Stimulated activated naive CD8-positive, alpha-beta T cell treated with anti-CD3 and anti-CD28 coated beads, Interleukin-15, amount 100 ng/mL, for 72 hours (primary cell): Measurements from ENCODE around the gene EFNB2.

ENCODE experiments used
- ATAC-seq: fragments of 150-1000 bp; cut with Tn5 transposase; 2 replicates; pipeline ENCODE4 v1.10.0; 2021; ENCODE audit warnings: mild to moderate bottlenecking, moderate library complexity
- DNase-seq, 2 donors: peaks; one replicate each; pipeline ENCODE4 v3.0.0; 2021 to 2022
- H3K27ac Mint-ChIP-seq, 2 donors: one replicate each; pipeline ENCODE4 v1.8.0; 2022; ENCODE audit warnings: mild to moderate bottlenecking in 2 of 2, mixed read lengths in 2 of 2, moderate library complexity in 2 of 2
- H3K27me3 Mint-ChIP-seq: one replicate; pipeline ENCODE4 v1.8.0; 2022; ENCODE audit warnings: mixed read lengths
- H3K4me1 Mint-ChIP-seq: one replicate; pipeline ENCODE4 v1.8.0; 2022; ENCODE audit warnings: mild to moderate bottlenecking, mixed read lengths
- H3K4me3 Mint-ChIP-seq, 2 donors: one replicate each; pipeline ENCODE4 v1.8.0; 2022; ENCODE audit warnings: mild to moderate bottlenecking in 2 of 2, mixed read lengths in 2 of 2, moderate library complexity in 1 of 2
- H3K9me3 Mint-ChIP-seq, 2 donors: one replicate each; pipeline ENCODE4 v1.8.0; 2022; ENCODE audit warnings: mixed read lengths in 2 of 2

The EFNB2 gene

DNA sequence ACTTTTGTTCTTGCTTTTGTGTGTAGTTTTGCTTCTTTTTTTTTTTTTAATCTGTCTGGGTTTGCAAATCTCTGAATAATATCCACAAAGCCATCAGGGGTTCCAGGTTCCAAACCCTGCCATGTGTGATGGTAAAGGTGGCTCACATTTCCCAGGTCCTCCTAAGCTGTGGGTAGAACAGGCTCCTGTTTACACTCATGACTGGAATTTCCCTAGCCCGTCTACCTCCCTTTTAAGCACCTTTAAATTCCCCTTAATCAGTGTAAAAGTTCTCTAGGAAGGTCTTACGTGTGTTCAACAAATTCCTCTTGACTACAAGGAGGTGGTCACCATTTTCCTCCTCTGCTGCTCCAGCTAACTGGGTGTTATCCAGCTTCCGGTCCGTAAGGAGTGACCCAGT, 62.8 kb downstream of the EFNB2 start:
- Mint-ChIP-seq H3K4me3 (no peak overlapping the region), H3K27ac (no peak overlapping the region), H3K27me3 (no peaks in the 10 kb centered on the region), H3K9me3 (no peaks in the 10 kb centered on the region), H3K4me1 (no peaks in the 10 kb centered on the region)
- no peak for ATAC-seq
- no peak for DNase-seq

DNA sequence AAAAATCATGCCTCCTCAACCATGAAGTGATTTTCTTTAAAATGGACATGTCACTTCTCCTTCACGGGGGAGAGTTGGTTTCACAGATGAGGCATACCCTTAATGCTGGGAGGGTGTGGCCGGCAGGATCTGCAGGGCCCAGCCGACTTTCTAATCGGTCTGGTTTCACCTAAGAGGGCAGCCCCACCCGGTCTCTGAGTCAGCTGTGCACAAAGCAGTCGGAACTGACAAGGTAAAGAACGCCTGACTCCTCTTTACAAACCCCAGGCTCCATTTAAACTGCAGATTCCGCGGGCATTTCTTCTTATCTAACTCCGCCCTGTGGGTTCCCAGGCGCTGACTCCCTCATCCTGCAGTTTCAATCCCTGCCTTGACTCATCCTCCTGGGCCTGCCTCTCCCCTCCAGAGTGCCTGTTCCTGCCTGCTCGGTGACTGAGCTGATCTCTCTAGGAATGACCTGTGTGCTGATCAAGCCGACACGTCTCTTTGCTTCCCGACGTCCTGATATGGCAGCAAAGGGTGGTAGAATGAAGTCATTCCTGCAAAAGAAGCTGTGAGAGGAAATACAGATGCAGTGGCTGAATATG, 63.4 kb downstream of the EFNB2 start:
- ATAC-seq (no peak), DNase-seq (no peak)
- Mint-ChIP-seq H3K27ac (no peak overlapping the region), H3K4me1 (no peaks in the 10 kb centered on the region), H3K4me3 (no peak overlapping the region), H3K9me3 (no peaks in the 10 kb centered on the region), H3K27me3 (no peaks in the 10 kb centered on the region)

DNA sequence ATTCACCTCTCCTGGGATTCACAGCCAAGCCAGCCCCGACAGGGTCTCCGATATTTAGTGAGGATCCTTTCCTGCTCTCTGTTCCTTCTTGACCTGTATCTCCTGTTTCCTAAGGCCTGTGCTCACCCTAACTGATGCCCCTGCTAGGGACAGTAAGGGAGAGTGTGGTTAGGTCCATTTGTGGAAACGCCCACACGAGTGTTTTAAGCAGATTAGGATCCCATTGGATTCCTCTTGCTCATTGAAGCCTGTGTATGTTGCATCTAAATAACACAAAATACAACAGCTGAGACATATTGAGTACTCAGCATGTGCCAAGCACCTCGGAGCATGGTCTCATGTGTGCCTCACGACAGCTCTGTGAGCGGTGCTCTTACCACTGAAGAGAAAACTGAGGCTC, 64.9 kb downstream of the EFNB2 start:
- DNase-seq (no peak), ATAC-seq (no peak)
- Mint-ChIP-seq H3K27me3 (no peaks in the 10 kb centered on the region), H3K9me3 (no peaks in the 10 kb centered on the region), H3K4me1 (no peaks in the 10 kb centered on the region), H3K27ac (no peak overlapping the region), H3K4me3 (no peak overlapping the region)

DNA sequence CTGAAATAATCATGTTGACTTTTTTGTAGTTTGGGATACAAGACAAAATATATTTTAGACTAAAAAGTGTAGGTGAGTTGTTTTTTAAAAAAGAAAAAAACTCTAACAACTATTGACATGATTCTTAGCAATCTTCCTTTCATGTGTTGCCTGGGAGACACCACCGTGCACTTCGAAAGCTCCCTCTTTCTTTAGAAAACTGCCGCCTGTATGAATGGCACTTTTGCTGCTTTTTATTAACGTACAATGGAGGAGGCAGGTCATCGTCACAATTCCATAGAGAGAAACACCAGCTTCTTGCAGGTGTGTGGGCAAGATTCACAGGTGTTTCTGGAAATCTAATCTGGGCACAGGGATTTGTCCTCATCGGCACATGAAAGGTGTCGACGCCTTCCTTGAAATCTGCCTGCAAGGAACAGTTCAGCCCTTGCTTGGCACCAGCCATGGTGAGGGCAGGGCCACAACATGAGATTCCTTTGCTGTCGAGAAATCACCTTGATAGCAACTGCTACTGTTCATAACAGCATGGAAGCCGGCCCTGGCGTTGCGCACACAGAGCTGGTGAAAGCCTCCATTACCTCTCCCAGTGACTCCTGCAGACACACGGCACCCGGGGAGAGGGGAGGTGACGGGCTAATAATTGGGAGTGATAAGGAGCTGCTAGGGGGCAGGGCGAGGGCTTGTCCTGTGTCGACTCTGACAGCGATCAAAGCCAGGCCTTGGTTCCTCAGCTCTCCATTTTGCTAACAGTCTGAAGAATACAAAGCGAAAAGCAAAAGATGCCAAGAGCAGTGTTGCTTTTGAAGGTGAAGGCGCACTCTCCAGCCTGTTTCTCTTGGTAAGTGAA, 66.5 kb downstream of the EFNB2 start:
- ATAC-seq = no peak
- Mint-ChIP-seq H3K9me3 (no peaks in the 10 kb centered on the region), H3K27ac (no peak overlapping the region), H3K27me3 (no peaks in the 10 kb centered on the region), H3K4me3 (no peak overlapping the region), H3K4me1 (no peaks in the 10 kb centered on the region)
- no peak for DNase-seq

DNA sequence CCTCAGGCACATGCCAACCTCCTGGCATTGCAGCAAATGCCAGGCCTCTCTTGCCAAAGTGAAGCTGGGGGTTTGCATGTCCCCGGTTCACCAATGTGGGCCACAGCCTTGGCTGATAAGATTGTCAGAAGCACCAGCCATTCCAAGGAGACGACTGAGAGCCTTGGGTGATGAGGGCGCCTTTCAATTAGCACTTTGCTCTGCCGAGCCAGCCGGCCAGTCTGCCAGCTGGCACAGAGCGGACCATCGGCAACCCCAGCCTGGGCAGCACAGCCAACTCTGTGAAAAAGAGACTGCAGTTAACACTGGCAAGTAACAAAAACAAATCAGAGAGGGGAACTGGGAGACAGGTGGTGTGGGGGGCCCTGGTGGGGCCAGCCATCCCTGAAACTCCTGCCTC, 67.3 kb downstream of the EFNB2 start:
- Mint-ChIP-seq H3K27me3 (no peaks in the 10 kb centered on the region), H3K4me1 (no peaks in the 10 kb centered on the region), H3K9me3 (no peaks in the 10 kb centered on the region), H3K4me3 (no peak overlapping the region), H3K27ac (no peak overlapping the region)
- DNase-seq = no peak
- no peak for ATAC-seq

DNA sequence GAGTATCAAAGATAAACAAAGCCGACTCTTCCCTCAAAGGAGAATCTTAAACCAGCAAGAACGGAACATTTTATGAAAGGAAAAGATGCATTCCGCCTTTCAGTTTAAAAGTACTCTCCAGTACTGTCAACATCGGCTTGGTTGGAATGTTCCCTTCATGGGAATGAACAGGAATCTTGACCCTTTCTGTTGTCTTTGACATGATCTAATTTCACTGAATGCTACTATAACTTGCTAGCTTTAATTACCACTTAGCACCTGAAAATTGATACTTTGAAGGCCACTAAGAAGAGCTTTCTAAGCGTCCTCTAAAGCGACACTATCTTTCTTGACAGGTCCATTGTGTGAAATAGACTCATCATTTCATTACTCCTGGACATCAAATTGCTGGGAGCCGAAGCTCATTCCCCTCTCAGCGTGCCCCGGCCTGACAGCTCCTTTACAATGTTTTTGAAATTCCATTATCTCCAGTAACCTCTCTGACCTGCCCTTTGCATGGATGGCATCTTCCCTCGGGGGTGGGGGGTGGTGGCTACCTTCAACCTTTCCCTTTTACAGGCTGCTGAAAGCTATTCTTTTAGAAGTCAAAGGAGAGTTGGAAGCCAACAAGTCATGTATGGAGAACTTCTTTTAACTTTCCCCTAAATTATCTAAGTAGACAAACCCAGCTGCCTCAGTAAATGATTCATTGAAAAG, 67.9 kb downstream of the EFNB2 start:
- DNase-seq (no peak), ATAC-seq (no peak)
- H3K9me3 Mint-ChIP-seq = no peaks in the 10 kb centered on the region
- no peaks in the 10 kb centered on the region for H3K27me3 Mint-ChIP-seq
- no peak overlapping the region for H3K27ac Mint-ChIP-seq
- H3K4me3 Mint-ChIP-seq = no peak overlapping the region
- H3K4me1 Mint-ChIP-seq = no peaks in the 10 kb centered on the region

DNA sequence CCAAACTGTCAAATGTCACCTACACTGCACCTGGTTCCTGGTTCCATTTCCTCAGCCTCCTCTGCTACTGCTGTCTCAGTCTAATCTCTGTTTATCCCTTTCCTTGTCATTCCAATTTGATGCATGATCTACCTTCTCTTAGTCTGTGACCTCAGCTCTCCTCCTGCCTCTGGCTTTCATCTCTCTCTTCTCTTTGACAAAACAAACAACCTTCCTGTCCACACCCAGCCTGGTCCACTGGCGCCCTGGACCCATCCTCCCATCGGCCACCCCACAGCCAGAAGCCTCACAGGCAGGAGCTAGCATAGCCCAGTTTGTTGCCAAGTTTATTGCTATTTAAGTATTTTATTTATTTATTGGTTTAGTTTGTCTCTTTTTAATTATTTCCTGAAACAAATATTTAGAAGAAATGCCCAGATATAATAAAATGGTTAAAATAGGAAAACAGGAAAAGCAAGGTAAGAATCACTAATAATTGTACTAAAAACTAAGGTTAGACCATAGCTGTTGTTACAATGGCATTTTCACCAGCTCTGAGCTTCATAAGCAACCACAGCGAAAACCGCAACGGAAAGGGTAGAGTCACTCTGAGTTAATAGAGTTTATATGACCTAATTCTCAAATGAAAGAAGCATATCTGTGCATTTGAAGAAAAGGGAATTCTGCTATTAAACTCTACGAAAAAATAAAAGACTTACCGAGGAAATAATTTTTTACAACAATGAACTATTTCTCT, 68.6 kb downstream of the EFNB2 start:
- H3K4me3 Mint-ChIP-seq = no peak overlapping the region
- H3K9me3 Mint-ChIP-seq = no peaks in the 10 kb centered on the region
- H3K27ac Mint-ChIP-seq = no peak overlapping the region
- H3K4me1 Mint-ChIP-seq = no peaks in the 10 kb centered on the region
- ATAC-seq = no peak
- H3K27me3 Mint-ChIP-seq = peaks cover 5% of the 10 kb centered on the region
- DNase-seq = no peak

DNA sequence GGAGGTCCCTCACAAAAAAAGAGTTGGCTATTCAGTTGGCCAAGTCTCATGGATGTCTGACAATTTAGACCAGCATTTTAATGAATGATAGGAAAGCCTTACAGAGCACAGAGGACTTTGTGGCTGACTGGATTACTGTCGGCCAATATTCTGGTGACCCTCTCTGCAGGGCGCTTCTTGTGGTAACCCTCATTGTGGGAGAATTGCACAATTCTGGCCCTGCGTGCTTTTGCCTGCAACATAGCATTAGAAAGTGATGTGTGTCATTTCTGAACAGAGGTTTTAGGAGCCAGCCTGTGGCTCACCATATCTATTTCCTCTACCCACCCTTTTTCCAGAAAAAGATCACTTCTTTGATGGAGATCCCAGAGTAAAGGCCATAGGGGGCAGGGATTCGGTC, 71.4 kb downstream of the EFNB2 start:
- DNase-seq (no peak), ATAC-seq (no peak)
- peaks cover 11% of the 10 kb centered on the region for H3K27me3 Mint-ChIP-seq
- no peak overlapping the region for H3K27ac Mint-ChIP-seq
- no peaks in the 10 kb centered on the region for H3K4me1 Mint-ChIP-seq
- H3K9me3 Mint-ChIP-seq = no peaks in the 10 kb centered on the region
- no peak overlapping the region for H3K4me3 Mint-ChIP-seq

DNA sequence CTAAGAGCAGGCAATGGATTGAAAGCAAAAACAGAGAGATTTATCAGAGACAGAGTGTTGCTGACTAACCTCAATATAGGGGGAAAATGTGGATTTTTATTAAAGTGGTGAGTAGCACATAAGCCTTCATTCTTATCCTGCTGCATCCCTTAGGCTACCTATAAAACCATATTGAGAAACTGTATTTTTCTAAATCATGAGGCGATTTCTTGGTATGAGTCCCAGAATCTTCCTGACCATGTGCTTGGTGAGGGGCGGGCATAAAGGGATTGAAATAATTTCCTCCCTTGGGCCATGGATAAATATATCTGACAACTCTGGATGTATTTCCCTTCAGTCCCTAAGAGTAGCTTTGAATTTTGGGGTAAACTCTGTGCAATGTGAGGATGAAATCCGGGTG, 72.8 kb downstream of the EFNB2 start:
- ATAC-seq (no peak), DNase-seq (no peak)
- Mint-ChIP-seq H3K4me3 (no peak overlapping the region), H3K27me3 (peaks cover 16% of the 10 kb centered on the region), H3K27ac (no peak overlapping the region), H3K4me1 (no peaks in the 10 kb centered on the region), H3K9me3 (no peaks in the 10 kb centered on the region)

DNA sequence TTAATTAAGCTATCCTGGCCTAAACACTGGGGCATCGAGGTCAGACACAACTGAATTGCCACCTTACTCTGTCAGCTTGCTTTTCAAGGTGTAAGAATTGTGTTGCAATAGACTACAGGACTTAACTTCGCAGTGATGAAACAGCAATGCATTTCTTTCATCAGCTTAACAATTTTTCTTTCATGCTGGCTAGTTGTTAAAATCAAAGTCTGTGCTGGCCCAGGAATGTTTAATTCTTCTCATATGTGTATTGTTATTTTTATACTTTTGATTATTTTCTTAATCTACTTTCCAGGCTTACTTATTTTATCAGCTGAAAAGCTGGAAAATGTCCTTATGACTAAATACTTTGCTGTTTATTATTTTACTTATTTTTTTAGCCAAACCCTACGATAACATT, 79.7 kb downstream of the EFNB2 start:
- no peak for ATAC-seq

DNA sequence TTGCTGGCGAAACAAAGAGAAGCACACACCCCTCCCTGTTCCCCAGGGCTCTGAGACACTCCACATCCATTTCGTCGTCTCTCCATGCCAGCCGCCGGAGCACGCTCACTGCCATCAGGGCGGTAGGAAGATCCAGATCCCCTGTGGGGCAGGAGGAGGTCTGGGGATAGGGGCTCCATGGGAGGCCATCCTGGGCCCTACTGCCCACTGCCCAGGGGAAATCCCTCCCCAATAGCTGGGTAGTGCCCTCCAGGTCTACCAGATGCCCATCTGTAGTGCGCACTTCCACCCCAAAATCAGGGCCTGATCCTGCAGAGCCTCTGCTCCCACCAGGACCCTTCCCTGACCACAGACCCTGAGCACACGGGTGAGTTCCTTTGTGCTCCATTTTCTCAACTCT, 80.3 kb downstream of the EFNB2 start:
- Mint-ChIP-seq H3K9me3 (no peaks in the 10 kb centered on the region), H3K4me1 (no peaks in the 10 kb centered on the region), H3K27me3 (peaks cover 29% of the 10 kb centered on the region), H3K27ac (no peak overlapping the region), H3K4me3 (no peak overlapping the region)
- ATAC-seq = no peak
- DNase-seq = no peak

More for the DNA sequence above, 79.7 kb downstream of the EFNB2 start:
- Mint-ChIP-seq H3K4me3 (no peak overlapping the region), H3K9me3 (no peaks in the 10 kb centered on the region), H3K27ac (no peak overlapping the region), H3K4me1 (no peaks in the 10 kb centered on the region), H3K27me3 (peaks cover 28% of the 10 kb centered on the region)
- DNase-seq = no peak

DNA sequence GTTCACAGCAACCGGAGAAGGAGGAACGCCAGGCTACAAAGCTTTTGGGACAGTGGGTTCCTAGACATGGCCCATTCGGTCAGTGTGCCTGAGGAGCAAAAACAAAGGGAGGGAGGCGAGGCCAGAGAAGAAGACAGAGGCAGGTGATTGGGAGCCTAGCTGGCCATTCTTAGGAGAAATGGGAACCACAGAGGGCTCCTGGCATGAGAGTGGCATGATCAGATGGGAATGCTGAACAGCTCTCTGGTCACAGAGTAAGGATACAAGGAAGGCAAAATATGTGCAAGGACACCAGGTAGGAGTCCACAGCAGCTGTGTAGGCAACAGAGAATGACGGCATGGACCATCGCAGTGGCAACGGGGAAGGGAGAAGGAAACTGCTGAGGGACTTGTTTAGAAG, 82.4 kb downstream of the EFNB2 start:
- no peaks in the 10 kb centered on the region for H3K4me1 Mint-ChIP-seq
- no peak for DNase-seq
- H3K4me3 Mint-ChIP-seq = no peak overlapping the region
- no peak overlapping the region for H3K27ac Mint-ChIP-seq
- peaks cover 26% of the 10 kb centered on the region for H3K27me3 Mint-ChIP-seq
- no peak for ATAC-seq
- H3K9me3 Mint-ChIP-seq = no peaks in the 10 kb centered on the region

DNA sequence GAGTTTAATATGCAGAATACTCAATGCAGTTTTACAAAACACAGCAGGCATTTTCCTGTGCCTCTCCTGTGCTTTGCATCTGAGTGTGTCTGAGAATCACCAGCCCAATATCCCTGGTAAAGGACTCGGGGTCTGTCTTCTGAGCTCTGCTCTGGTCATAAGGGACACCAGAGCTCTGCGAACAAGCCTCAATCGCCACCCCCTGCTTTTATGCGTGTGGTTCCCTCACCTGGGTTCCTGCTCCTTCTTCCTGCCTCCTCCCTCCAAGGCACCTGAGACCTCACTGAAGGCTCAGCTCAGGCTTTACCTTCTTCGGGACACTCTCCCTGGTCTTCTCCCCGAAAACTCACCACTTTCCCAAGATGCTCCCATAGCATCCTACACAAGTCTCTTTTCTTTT, 84.5 kb downstream of the EFNB2 start:
- H3K27me3 Mint-ChIP-seq = peaks cover 37% of the 10 kb centered on the region
- H3K27ac Mint-ChIP-seq = no peak overlapping the region
- no peaks in the 10 kb centered on the region for H3K4me1 Mint-ChIP-seq
- no peaks in the 10 kb centered on the region for H3K9me3 Mint-ChIP-seq
- H3K4me3 Mint-ChIP-seq = no peak overlapping the region
- DNase-seq (no peak), ATAC-seq (no peak)

DNA sequence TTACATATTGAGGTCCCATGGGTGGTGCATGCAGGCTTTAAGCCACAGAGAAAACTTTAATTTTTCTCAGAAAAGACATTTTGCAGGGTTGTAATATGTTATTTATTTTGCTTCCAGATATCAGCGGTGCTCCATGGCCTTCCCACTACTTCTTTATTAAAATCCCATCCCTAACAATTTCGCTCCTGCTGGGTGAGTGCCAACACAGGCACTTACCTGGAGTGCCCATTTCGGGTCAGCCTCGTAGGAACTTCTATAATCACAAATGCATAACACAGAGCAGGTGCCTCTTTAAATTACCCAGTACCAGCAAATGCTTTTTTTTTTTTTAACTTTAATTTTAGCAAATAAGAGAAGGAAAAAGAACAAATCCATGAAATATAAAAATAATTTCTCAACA, 86.4 kb downstream of the EFNB2 start:
- DNase-seq = no peak
- Mint-ChIP-seq H3K9me3 (no peaks in the 10 kb centered on the region), H3K27ac (no peak overlapping the region), H3K4me1 (no peaks in the 10 kb centered on the region), H3K4me3 (no peak overlapping the region), H3K27me3 (peaks cover 37% of the 10 kb centered on the region)
- ATAC-seq = no peak

DNA sequence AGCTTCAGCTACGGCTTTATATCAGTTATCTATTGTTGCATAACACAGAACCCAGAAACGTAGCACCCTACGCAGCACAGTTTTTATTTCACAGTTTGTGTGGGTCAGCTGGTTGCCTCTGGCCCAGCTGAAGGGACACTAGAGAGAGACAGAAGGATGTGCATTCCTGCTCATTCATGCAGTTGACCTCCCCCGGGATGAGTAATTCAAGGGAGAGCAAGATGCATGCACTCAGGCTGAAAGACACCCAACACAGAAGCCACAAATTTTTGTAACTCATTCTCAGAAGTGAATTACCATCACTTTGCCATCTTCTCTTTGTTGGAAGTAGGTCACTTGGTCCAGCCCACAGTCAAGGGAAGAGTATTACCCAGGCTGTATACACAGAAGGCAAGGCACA, 89.5 kb downstream of the EFNB2 start:
- Mint-ChIP-seq H3K4me3 (no peak overlapping the region), H3K4me1 (no peaks in the 10 kb centered on the region), H3K9me3 (no peaks in the 10 kb centered on the region), H3K27me3 (peaks cover 17% of the 10 kb centered on the region), H3K27ac (no peak overlapping the region)
- no peak for DNase-seq
- ATAC-seq = no peak
